Endothelial cell of umbilical vein (primary cell): Measurements from ENCODE around the gene PRPF40A. TPM values are rescaled to one million over a fixed set of nuclear protein-coding genes. Genes with fewer than 3 reads are reported as not detected.

Experiments used
- BruUV-seq: library from RNA; stranded (reverse); fragments of 400-500 nt; replicated peaks from 2 replicates; lab custom pipeline; 2021; lab: Mats Ljungman, UMichigan
- CTCF ChIA-PET: fragments of 300-600, 350-600 bp; sonication (Branson Sonifier 250); formaldehyde crosslinking; loops from one replicate; lab custom pipeline; 2021; ENCODE audit warnings: antibody characterized with exemption, inconsistent platforms; lab: Charles Lee
- POLR2A ChIA-PET: fragments of 300-600, 350-600 bp; sonication (Branson Sonifier 250); formaldehyde crosslinking; loops from one replicate; lab custom pipeline; 2021; ENCODE audit warnings: antibody characterized with exemption, inconsistent platforms; lab: Charles Lee
- DNase-seq: peaks from one replicate; pipeline ENCODE4 v3.0.0-alpha.2; 2011; ENCODE audit warnings: low read depth, low spot score
- FAIRE-seq: peaks from 2 replicates; lab custom pipeline; 2011; peaks lifted over from hg19 to GRCh38; lab: Jason Lieb, UNC
- H2AFZ ChIP-seq: 2 replicates; pipeline ENCODE4 v1.6.0; 2012; ENCODE audit warnings: low read depth, low read length, control low read depth, inconsistent platforms
- H3K27ac ChIP-seq: 2 replicates; pipeline ENCODE4 v1.5.1; 2011; ENCODE audit warnings: low read depth, mild to moderate bottlenecking, control low read depth, low read length, moderate library complexity; ENCODE audit not compliant: insufficient read depth
- H3K27me3 ChIP-seq, 2 experiments: 2 replicates each; pipeline versions ENCODE4 v1.6.0 to v1.6.1; 2011; ENCODE audit warnings: low read length in 2 of 2, mixed read lengths in 1 of 2; ENCODE audit not compliant: control insufficient read depth in 2 of 2, insufficient read depth in 2 of 2
- H3K36me3 ChIP-seq, 2 experiments: 2 replicates in 1 of 2; 3 replicates in 1 of 2; pipeline ENCODE4 v1.5.1; 2011; ENCODE audit warnings: low read length in 2 of 2, mild to moderate bottlenecking in 1 of 2, moderate library complexity in 1 of 2; ENCODE audit not compliant: control insufficient read depth in 2 of 2, insufficient read depth in 2 of 2; ENCODE audit errors: extremely low read depth in 1 of 2
- H3K4me1 ChIP-seq: 3 replicates; pipeline ENCODE4 v1.5.1; 2011; ENCODE audit warnings: mild to moderate bottlenecking, low read length; ENCODE audit not compliant: control insufficient read depth, insufficient read depth; ENCODE audit errors: extremely low read depth
- H3K4me2 ChIP-seq: 2 replicates; pipeline ENCODE4 v1.6.1; 2011; ENCODE audit warnings: low read length, control low read depth, mixed read lengths; ENCODE audit not compliant: insufficient read depth
- H3K4me3 ChIP-seq, 3 experiments: fragments of 200-600 bp in 1 of 3; sonication (generic), shearing (Covaris generic) in 1 of 3; replicated peaks in 1 of 3; 2 replicates each; pipeline ENCODE4 v1.5.1; 2011 to 2016; ENCODE audit warnings: control low read depth in 3 of 3, low read length in 3 of 3, mild to moderate bottlenecking in 2 of 3, inconsistent platforms in 1 of 3, low read depth in 1 of 3, moderate library complexity in 1 of 3; ENCODE audit not compliant: insufficient read depth in 1 of 3
- H3K79me2 ChIP-seq: 2 replicates; pipeline ENCODE4 v1.6.0; 2012; ENCODE audit warnings: low read length, inconsistent platforms; ENCODE audit not compliant: control insufficient read depth, insufficient read depth
- H3K9ac ChIP-seq: replicated peaks from 2 replicates; pipeline ENCODE3; 2011; ENCODE audit warnings: low read length, control low read depth; ENCODE audit not compliant: insufficient read depth; ENCODE audit errors: extremely low read depth
- H3K9me1 ChIP-seq: replicated peaks from 3 replicates; pipeline ENCODE4 v1.6.0; 2011; ENCODE audit warnings: mild to moderate bottlenecking, low read length; ENCODE audit not compliant: control insufficient read depth, insufficient read depth; ENCODE audit errors: extremely low read depth
- H3K9me3 ChIP-seq: replicated peaks from 2 replicates; pipeline ENCODE4 v1.5.1; 2012; ENCODE audit warnings: low read length, inconsistent platforms; ENCODE audit not compliant: control insufficient read depth, insufficient read depth
- H4K20me1 ChIP-seq: replicated peaks from 2 replicates; pipeline ENCODE3; 2011; ENCODE audit warnings: mild to moderate bottlenecking, low read length; ENCODE audit not compliant: control insufficient read depth, insufficient read depth; ENCODE audit errors: extremely low read depth
- CTCF ChIP-seq, 2 donors: IDR thresholded peaks; 1 replicate in 1 of 2; 2 replicates in 1 of 2; pipeline ENCODE4 v1.5.1; 2011; ENCODE audit warnings: low read length in 2 of 2, mild to moderate bottlenecking in 2 of 2, moderate library complexity in 2 of 2, control low read depth in 1 of 2, inconsistent platforms in 1 of 2, low read depth in 1 of 2; ENCODE audit not compliant: insufficient read depth in 1 of 2; ENCODE audit errors: extremely low read depth in 1 of 2
- EZH2 ChIP-seq: IDR thresholded peaks from 2 replicates; pipeline ENCODE4 v1.6.1; 2012; ENCODE audit warnings: borderline replicate concordance, low read depth, mild to moderate bottlenecking, moderate library complexity, low read length, inconsistent platforms; ENCODE audit not compliant: severe bottlenecking
- FOS ChIP-seq: IDR thresholded peaks from 2 replicates; pipeline ENCODE4 v1.6.1; 2011; ENCODE audit warnings: mild to moderate bottlenecking, low read length, moderate library complexity, borderline replicate concordance; ENCODE audit not compliant: insufficient read depth
- GATA2 ChIP-seq: IDR thresholded peaks from 2 replicates; pipeline ENCODE4 v1.7.0; 2011; ENCODE audit warnings: low read depth, mild to moderate bottlenecking, moderate library complexity, mixed read lengths, low read length; ENCODE audit not compliant: insufficient read length, insufficient read depth
- JUN ChIP-seq: IDR thresholded peaks from 2 replicates; pipeline ENCODE4 v1.6.1; 2011; ENCODE audit warnings: borderline replicate concordance, low read depth; ENCODE audit not compliant: insufficient read length, insufficient read depth
- MAX ChIP-seq: IDR thresholded peaks from 2 replicates; pipeline ENCODE4 v1.6.1; 2011; ENCODE audit not compliant: insufficient read depth, insufficient read length
- MYC ChIP-seq: IDR thresholded peaks from one replicate; pipeline ENCODE4 v1.6.1; 2011; ENCODE audit warnings: mild to moderate bottlenecking, low read depth, low read length
- POLR2A ChIP-seq: IDR thresholded peaks from 2 replicates; pipeline ENCODE4 v1.6.1; 2012; ENCODE audit warnings: low read depth, mild to moderate bottlenecking, control low read depth, low read length
- POLR2AphosphoS5 ChIP-seq: IDR thresholded peaks from 2 replicates; pipeline ENCODE4 v1.6.1; 2012; ENCODE audit warnings: low read depth, mild to moderate bottlenecking, control low read depth, low read length, moderate library complexity; ENCODE audit not compliant: insufficient read depth
- dilution Hi-C: fragments of 300-500 bp; cut with MboI; formaldehyde crosslinking; loops from one replicate; pipeline ENCODE4 v1.15.0; 2019; ENCODE audit warnings: low sequenced_read_pairs; ENCODE audit not compliant: extremely low pct_ligation_motif_present
- intact Hi-C: fragments of 100-400 bp; cut with micrococcal nuclease; formaldehyde crosslinking; loops from one replicate; pipeline ENCODE4 v1.10.0; 2022
- polyA plus RNA-seq, 4 experiments: library from polyadenylated mRNA; depleted of rRNA in 3 of 4; stranded (reverse) in 3 of 4; unstranded in 1 of 4; fragments of >200 nt; gene quantifications; 2 replicates each; pipeline versions ENCODE4 v1.2.1 to v1.2.3, GENCODE V29; 2011 to 2012; ENCODE audit warnings: missing spikeins in 1 of 4
- total RNA-seq: library from RNA; stranded (reverse); gene quantifications from 2 replicates; pipeline ENCODE4 v1.2.3, GENCODE V29; 2021

PRPF40A gene
- total and polyA plus RNA-seq, 2 donors (not counting 3 experiments of a cell fraction or from before 2014, with no cell fraction given) = 58.2 to 123 TPM

- ChIA-PET POLR2A (interaction anchor here (0.5 kb wide), 1 partner anchor 13 kb away, joined by 5 read pairs; no protein-coding TSS in a partner anchor), CTCF (interaction anchor here (0.5 to 2.5 kb wide), 4 partner anchors 16 to 1210 kb away, joined by 3 to 10 read pairs (median 4); partner anchors contain the start of gene STAM2)
- Histone ChIP-seq H3K4me2 (no peak overlapping the region), H3K9me1 (no peaks in the 10 kb centered on the region), H3K9ac (no peak overlapping the region), H3K4me1 (no peaks in the 10 kb centered on the region), H3K36me3 (peaks cover 8 to 12% of the 10 kb centered on the region in 2 experiments), H3K9me3 (no peaks in the 10 kb centered on the region), H2AFZ (no peak overlapping the region), H3K4me3 (no peak overlapping the region), H3K79me2 (no peaks in the 10 kb centered on the region), H3K27me3 (no peaks in the 10 kb centered on the region), H4K20me1 (no peaks in the 10 kb centered on the region), H3K27ac (no peak overlapping the region)
- no TSS peak for BruUV-seq
- TF ChIP-seq JUN (no peak), EZH2 (no peak), MYC (no peak), MAX (no peak), POLR2AphosphoS5 (no peak), CTCF (IDR thresholded peaks at IDR 0.05; ENCODE audit: extremely low read depth in 1 of 2, insufficient read depth in 1 of 2, low read depth in 1 of 2, low read length in 2 of 2) (no peak), FOS (no peak), POLR2A (no peak), GATA2 (no peak)
- DNase-seq (no peak), FAIRE-seq (no peak)
- intact Hi-C loops = no loop called here
- dilution Hi-C loops = no loop called here
Measured at GRCh38 chr2:152620208-152620607, 97.1 kb downstream of the PRPF40A start.
